Lung (tissue), 12 donors: ENCODE measurements around the gene TMOD2. TPM values are rescaled to one million over a fixed set of nuclear protein-coding genes. Genes with fewer than 3 reads are reported as not detected.

Experiments used
- ATAC-seq: fragments of 200-7000 bp; cut with Tn5 transposase; one replicate; pipeline ENCODE4 v1.9.1; 2020; ENCODE audit warnings: moderate number of reproducible peaks; ENCODE audit not compliant: insufficient read depth, low FRiP score
- DNase-seq, 3 donors: peaks; one replicate each; pipeline ENCODE4 v3.0.0-alpha.2; 2013 to 2017
- H3K27ac ChIP-seq, 2 donors: one replicate each; pipeline ENCODE4 v1.5.1; 2013; ENCODE audit warnings: mild to moderate bottlenecking in 2 of 2, moderate library complexity in 2 of 2, control low read depth in 1 of 2, inconsistent platforms in 1 of 2, low read depth in 1 of 2, low read length in 1 of 2
- H3K27me3 ChIP-seq, 3 donors: one replicate each; pipeline ENCODE4 v1.5.1; 2013; ENCODE audit warnings: low read length in 2 of 3; ENCODE audit not compliant: control insufficient read depth in 3 of 3, insufficient read depth in 3 of 3
- H3K36me3 ChIP-seq, 4 donors: one replicate each; pipeline ENCODE4 v1.5.1; 2013; ENCODE audit warnings: low read length in 4 of 4, mild to moderate bottlenecking in 1 of 4, moderate library complexity in 1 of 4; ENCODE audit not compliant: control insufficient read depth in 4 of 4, insufficient read depth in 4 of 4
- H3K4me1 ChIP-seq, 5 donors: one replicate each; pipeline ENCODE4 v1.5.1; 2013; ENCODE audit warnings: low read length in 5 of 5, mild to moderate bottlenecking in 2 of 5, moderate library complexity in 1 of 5; ENCODE audit not compliant: control insufficient read depth in 5 of 5, insufficient read depth in 5 of 5
- H3K4me3 ChIP-seq: one replicate; pipeline ENCODE4 v1.5.1; 2013; ENCODE audit warnings: mild to moderate bottlenecking, control low read depth, moderate library complexity
- H3K9ac ChIP-seq, 2 donors: one replicate each; pipeline ENCODE4 v1.5.1; 2013; ENCODE audit warnings: low read length in 2 of 2, control low read depth in 1 of 2; ENCODE audit not compliant: insufficient read depth in 1 of 2
- H3K9me3 ChIP-seq, 4 donors: one replicate each; pipeline ENCODE4 v1.5.1; 2013; ENCODE audit warnings: low read length in 3 of 4, mild to moderate bottlenecking in 1 of 4, moderate library complexity in 1 of 4; ENCODE audit not compliant: control insufficient read depth in 4 of 4, insufficient read depth in 3 of 4
- CTCF ChIP-seq: IDR thresholded peaks from 2 replicates; pipeline ENCODE4 v1.5.1; 2012; ENCODE audit warnings: mild to moderate bottlenecking; ENCODE audit errors: control extremely low read depth, extremely low read depth
- WGBS, 2 donors: extraction: QIAGEN DNeasy Blood & Tissue Kit; methylation state at CpG; one replicate each; pipeline ENCODE4 v1.1.7; 2013; 5-methylcytosine and 5-hydroxymethylcytosine counted together
- polyA plus RNA-seq, 2 donors: library from polyadenylated mRNA; stranded (reverse); fragments of 200-250 nt; gene quantifications; one replicate each; pipeline ENCODE4 v1.2.1, GENCODE V29; 2013
- total RNA-seq, 2 donors: library from RNA; depleted of rRNA in 1 of 2; stranded (reverse); fragments of >200 nt in 1 of 2; gene quantifications; one replicate each; pipeline ENCODE4 v1.2.1, GENCODE V29; 2014 to 2021
- donor health status: control.
- donor health status: control.
- donor health status: Bipolar disorder and iron deficiency.
- donor health status: healthy.
- donor health status: DM: yes; HTN: yes; CAD: no.

The TMOD2 gene
- total and polyA plus RNA-seq, 4 donors = 1.5 to 10.4 (median 5.8) TPM

DNA sequence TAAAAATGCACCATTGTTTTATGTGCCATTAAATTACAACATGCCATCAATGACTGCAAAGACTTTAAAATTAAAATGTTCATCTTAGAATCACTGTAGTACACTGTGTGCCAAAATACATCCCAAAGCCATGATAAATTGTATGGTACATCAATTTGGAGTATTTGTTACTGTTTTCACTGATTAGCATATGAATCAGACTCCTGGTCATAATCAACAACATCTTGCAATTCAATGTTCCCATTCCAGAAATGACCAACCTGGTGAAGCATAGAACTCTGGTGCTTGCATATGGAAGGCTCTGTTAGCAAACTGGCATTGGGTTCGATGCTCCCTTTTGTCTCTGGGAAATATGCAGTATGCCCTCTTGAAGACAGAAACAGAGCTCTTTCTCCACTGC, 36.5 kb upstream of the TMOD2 start:
- Histone ChIP-seq H3K4me3 (no peak overlapping the region), H3K36me3 (no peaks in the 10 kb centered on the region), H3K27me3 (no peaks in the 10 kb centered on the region), H3K9ac (no peak overlapping the region), H3K27ac (no peak overlapping the region), H3K9me3 (no peaks in the 10 kb centered on the region), H3K4me1 (no peaks in the 10 kb centered on the region)
- WGBS, 2 donors = 93 to 100% methylated on average over 1 of the region's 1 CpG
- ATAC-seq (no peak), DNase-seq (no peak)
- TF ChIP-seq CTCF = no peak

GRCh38 chr15:51718219-51718618, 33.2 kb upstream of the TMOD2 start:
- peaks cover 0 to 4% (median 0%) of the 10 kb centered on the region in 4 donors for H3K36me3 ChIP-seq
- H3K27ac ChIP-seq = no peak overlapping the region
- no peaks in the 10 kb centered on the region for H3K4me1 ChIP-seq
- ATAC-seq = no peak
- H3K4me3 ChIP-seq = no peak overlapping the region
- no peaks in the 10 kb centered on the region for H3K27me3 ChIP-seq
- WGBS, 2 donors = 60 to 72% methylated on average over 4 of the region's 4 CpGs
- H3K9ac ChIP-seq = no peak overlapping the region
- no peaks in the 10 kb centered on the region for H3K9me3 ChIP-seq
- no peak for DNase-seq
- no peak for TF ChIP-seq CTCF

- H3K9me3 ChIP-seq = no peaks in the 10 kb centered on the region
- TF ChIP-seq CTCF = no peak
- no peak overlapping the region for H3K9ac ChIP-seq
- DNase-seq = no peak
- ATAC-seq = no peak
- no peaks in the 10 kb centered on the region for H3K27me3 ChIP-seq
- H3K27ac ChIP-seq = no peak overlapping the region
- H3K4me3 ChIP-seq = no peak overlapping the region
- H3K36me3 ChIP-seq = peaks cover 0 to 4% (median 0%) of the 10 kb centered on the region in 4 donors
- 78 to 86% methylated on average over 3 of the region's 3 CpGs for WGBS, 2 donors
- no peaks in the 10 kb centered on the region for H3K4me1 ChIP-seq
Observed at GRCh38 chr15:51718746-51719145, 32.7 kb upstream of the TMOD2 start.
